ENCODE data around the gene GPR161. TPM values are rescaled to one million over a fixed set of nuclear protein-coding genes. Genes with fewer than 3 reads are reported as not detected.
A peak's percentile ranks its signal among the peaks of the same experiment; 100 is the strongest.
"Not testable (repeated sequence)": the region's sequence is repeated elsewhere in the genome, so short reads cannot be mapped to it uniquely, and the experiment has no call there.

Gene GPR161
- polyA plus RNA-seq, 3 donors, result 19.8 to 21.7 (median 19.9) TPM

GRCh38 chr1:168088511-168089325 is 48.0 kb downstream of the GPR161 start:
- DNase-seq, result no peak

- no peak for DNase-seq
Measured at GRCh38 chr1:168087696-168088095, 49.0 kb downstream of the GPR161 start.

GRCh38 chr1:168086438-168086837 is 50.3 kb downstream of the GPR161 start:
- no peak for DNase-seq

- peak; percentile 24 for DNase-seq
Measured at GRCh38 chr1:168085401-168085872, 51.3 kb downstream of the GPR161 start.

GRCh38 chr1:168084396-168085231 is 52.1 kb downstream of the GPR161 start:
- no peak for DNase-seq

GRCh38 chr1:168083456-168084325 is 53.0 kb downstream of the GPR161 start:
- no peak for DNase-seq

- DNase-seq, result peak; percentile 62
Measured at GRCh38 chr1:168082008-168082876, 54.5 kb downstream of the GPR161 start.

- no peak for DNase-seq
Measured at GRCh38 chr1:168081373-168082007, 55.2 kb downstream of the GPR161 start.

- DNase-seq, result no peak
Measured at GRCh38 chr1:168079761-168080160, 57.0 kb downstream of the GPR161 start.

GRCh38 chr1:168069384-168069783 is 67.3 kb downstream of the GPR161 start:
- DNase-seq, result no peak

GRCh38 chr1:168065506-168065905 is 71.2 kb downstream of the GPR161 start:
- no peak for DNase-seq

- no peak for DNase-seq
Measured at GRCh38 chr1:168064216-168064615, 72.5 kb downstream of the GPR161 start.

GRCh38 chr1:168057921-168058320 is 78.8 kb downstream of the GPR161 start:
- no peak for DNase-seq

- no peak for DNase-seq
Measured at GRCh38 chr1:168057355-168057754, 79.4 kb downstream of the GPR161 start.

GRCh38 chr1:168056152-168056551 is 80.6 kb downstream of the GPR161 start:
- DNase-seq, result not testable (repeated sequence)

- DNase-seq, result no peak
Measured at GRCh38 chr1:168054117-168054516, 82.6 kb downstream of the GPR161 start.

- DNase-seq, result no peak
Measured at GRCh38 chr1:168053681-168054080, 83.0 kb downstream of the GPR161 start.

GRCh38 chr1:168050880-168051279 is 85.8 kb downstream of the GPR161 start:
- DNase-seq, result no peak

GRCh38 chr1:168050307-168050706 is 86.4 kb downstream of the GPR161 start:
- no peak for DNase-seq

GRCh38 chr1:168045311-168045710 is 91.4 kb downstream of the GPR161 start:
- DNase-seq, result no peak
